ENCODE data around the gene MGLL.

DNA sequence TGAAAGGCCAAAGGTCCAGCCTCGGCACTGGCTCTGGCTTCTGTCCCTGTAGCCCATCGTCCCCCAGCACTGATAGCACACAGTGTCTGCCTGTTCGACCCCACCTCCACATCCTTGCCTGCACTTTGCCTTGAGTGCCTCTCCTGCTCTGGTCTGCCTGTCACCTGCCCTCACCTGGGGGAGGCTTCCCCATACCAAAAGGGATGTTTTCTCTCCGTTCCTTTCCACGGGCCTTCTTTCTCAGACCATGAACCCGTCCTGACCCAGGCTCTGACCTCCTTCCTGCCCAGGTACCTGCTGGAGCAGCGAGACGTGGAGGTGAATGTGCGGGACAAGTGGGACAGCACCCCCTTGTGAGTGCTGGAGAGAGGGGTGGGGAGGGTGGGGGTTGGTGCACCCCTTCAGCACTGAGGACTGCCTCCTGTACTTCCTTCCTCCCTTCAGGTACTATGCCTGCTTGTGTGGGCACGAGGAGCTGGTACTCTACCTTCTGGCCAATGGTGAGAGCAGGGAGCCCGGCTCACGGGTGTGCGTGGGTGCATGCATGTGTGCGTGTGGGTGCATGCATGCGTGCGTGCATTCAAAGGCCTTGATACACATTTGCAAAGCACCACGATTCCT lies 148.1 kb downstream of the MGLL start:
- TF ChIP-seq POLR2AphosphoS5 (IDR thresholded peaks at IDR 0.05) (no peak), POLR2A (IDR thresholded peaks at IDR 0.05) (no peak)
- TF ChIP-seq, protein P1, sequence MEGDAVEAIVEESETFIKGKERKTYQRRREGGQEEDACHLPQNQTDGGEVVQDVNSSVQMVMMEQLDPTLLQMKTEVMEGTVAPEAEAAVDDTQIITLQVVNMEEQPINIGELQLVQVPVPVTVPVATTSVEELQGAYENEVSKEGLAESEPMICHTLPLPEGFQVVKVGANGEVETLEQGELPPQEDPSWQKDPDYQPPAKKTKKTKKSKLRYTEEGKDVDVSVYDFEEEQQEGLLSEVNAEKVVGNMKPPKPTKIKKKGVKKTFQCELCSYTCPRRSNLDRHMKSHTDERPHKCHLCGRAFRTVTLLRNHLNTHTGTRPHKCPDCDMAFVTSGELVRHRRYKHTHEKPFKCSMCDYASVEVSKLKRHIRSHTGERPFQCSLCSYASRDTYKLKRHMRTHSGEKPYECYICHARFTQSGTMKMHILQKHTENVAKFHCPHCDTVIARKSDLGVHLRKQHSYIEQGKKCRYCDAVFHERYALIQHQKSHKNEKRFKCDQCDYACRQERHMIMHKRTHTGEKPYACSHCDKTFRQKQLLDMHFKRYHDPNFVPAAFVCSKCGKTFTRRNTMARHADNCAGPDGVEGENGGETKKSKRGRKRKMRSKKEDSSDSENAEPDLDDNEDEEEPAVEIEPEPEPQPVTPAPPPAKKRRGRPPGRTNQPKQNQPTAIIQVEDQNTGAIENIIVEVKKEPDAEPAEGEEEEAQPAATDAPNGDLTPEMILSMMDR (IDR thresholded peaks at IDR 0.05), result no peak

Measured in breast epithelium (tissue), 3 donors.